HG02852 (cell line): ENCODE measurements around the gene KIF1A.
"Not testable (repeated sequence)": the region's sequence is repeated elsewhere in the genome, so short reads cannot be mapped to it uniquely, and the experiment has no call there.

Experiments
- ATAC-seq: cut with Tn5 transposase; IDR thresholded peaks from one replicate; pipeline ENCODE4 v1.9.1; 2021; ENCODE audit warnings: mild to moderate bottlenecking, moderate library complexity; ENCODE audit not compliant: unreplicated experiment

Gene KIF1A

DNA sequence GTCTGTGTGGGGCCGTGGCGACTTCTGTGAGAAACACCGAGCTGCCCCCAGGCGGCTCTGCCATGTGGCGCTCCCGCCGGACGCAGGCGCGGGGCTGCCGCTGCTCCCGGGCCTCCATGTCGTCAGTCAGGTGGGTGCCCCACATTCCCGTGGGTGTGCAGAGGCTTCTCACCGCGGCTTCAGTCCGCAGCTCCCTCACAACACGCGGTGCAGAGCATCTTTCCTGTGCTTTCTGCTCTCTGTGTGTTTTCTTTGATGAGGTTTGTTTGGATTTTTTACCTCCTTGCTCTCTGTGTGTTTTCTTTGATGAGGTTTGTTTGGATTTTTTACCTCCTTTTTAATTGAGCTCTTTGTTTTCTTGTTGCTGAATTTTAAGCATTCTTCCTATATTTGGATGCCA is 115.4 kb downstream of the KIF1A start:
- no peak for ATAC-seq

DNA sequence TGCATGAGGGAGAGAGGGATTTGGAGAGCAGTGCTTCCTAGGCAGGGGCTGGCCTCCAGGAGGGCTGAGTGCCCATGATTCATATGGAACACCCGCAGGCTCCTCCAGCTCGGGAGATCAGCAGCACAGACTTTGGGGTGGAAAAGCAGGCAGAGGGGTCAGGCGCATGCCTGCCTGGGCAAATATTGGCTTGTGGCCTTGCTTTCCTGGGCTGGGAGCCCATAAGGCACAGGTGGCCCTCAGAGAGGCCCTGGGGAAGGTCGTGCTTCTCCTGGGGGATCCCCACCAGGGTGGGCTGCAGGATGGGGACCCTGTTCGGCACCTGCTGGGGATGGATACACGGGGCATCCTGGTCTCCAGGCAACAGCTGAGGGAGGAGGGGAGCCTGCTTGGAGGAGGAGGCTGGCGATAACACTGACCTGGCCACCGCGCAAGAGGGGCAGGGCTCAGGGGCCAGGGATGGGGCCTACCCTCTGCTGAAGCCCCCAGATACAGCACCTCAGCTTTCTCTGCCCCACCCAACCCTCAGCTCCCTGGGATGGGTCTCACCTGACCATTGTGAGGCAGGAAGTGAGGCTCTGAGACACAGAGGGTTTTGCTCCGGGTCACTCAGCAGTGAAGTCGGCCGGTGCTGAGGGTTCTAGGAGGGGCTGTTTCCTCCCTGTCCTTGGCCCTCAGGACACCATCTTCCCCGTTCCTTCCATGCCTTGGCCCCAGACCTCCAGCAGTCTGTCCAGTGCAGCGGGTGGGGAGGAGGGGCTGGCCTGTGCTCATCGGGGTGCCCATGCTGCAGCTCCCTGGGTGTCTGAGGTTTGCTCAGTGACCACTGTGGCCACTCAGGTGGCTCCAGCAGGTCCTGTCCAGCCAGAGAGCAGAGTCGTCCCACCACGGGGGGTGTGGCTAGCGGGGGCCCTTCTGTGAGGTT is 116.3 kb downstream of the KIF1A start:
- no peak for ATAC-seq

DNA sequence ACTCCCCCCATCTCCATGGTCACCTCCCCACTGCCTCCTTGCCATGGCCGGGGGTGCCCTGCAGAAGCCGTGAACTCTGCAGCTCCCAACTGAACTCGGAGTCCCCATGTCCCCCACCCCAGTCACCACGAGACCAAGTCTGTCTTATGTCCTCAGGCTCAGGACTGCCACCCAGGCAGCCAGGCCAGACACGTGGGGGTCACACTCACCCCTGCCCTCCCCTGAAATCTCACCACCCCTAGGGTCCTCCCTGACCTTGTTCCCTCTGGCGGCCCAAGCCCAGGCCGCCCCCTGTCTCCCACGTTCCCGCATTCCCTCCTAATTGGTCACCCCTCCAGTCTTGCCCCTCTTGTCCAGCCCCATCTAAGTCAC is 117.4 kb downstream of the KIF1A start:
- ATAC-seq: no peak

DNA sequence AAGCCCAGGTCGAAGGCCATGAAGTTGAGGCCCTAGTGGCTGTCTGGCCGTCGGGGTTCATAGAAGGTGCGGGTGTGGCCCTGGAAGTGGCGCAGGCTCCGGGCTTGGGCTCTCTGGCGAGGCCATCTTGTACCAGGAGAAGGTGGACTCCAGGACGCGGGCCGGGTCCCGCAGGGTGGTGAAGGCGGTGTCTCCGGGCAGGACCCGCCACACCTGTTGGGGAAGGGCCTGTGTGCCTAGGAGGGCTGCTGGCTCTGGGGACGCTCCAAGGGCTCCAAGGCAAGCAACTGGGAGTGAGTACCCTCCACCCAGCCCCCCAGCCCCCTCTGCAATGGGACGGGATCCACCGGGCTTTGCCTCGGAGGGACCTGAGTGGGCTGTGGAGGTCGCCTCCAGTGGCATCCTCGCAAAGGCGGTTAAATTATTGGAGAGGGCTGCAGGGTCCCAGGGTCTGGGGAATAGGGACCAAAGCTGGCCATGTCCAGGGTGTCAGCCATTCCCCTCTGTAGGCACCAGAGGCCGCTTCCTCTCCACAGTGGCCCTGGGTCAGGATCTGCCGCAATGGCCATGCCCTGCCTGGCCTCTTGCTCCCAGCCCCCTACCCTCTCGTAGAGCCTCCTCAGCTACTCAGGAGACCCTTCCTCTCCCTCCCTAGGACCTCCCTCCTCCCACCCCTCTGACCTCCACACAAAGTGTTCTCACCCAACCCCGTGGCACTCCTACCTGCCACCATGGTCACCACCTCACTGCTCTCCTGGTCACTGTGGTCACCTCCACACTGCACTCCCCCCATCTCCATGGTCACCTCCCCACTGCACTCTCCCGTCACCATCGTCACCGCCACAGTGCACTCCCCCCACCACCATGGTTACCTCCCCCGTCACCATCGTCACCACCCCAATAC is 118.0 kb downstream of the KIF1A start:
- no peak for ATAC-seq

DNA sequence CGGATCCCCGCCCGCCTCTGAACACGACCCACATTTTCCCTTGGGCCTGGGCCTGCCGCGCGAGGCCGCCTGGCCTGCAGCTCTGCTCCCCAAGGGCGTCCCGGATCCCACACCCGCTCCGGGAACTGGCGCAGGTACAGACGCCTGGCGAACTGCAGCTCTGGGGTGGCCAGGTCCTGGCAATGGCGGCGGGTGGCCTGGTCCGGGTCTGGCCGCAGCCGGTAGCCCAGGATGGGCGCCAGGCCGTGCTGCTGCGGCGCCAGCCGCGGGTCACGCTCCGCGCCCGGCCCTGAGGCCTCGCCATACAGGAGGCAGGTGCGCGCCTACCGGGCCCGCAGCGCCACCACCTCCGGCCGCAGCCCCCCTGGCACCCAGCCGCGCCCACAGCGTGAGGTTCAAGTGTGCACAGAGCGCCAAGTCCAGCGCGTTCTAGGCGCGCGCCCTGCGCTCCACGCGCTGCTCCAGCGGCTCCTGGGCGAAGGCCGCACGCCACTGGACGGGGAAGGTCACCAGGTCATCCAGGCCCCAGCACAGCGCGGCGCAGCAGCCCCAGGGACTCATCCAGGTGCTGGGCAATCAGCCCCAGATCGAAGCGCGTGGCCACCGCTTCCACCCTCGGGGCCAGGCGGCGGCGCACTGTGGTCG is 118.8 kb downstream of the KIF1A start:
- ATAC-seq: no peak

DNA sequence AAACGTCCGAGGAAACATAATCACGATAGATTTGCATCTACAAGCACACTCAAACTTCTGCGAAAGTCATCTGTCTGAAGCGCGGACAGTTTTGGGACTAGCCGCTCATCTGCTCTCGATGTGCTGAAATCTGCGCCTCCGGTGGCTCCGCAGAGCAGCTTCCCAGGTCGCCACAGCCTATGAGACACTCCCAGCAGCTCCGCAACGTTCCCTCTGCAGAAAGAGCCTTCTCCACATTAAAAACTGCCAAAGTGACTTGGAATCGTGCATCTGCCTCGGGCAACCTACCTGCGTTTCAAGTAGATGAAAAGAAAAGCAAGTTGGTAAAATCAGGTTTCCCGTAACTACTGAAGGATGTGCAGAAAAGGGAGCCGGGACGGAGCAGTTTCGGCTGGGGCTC is 119.4 kb downstream of the KIF1A start:
- not testable (repeated sequence) for ATAC-seq

DNA sequence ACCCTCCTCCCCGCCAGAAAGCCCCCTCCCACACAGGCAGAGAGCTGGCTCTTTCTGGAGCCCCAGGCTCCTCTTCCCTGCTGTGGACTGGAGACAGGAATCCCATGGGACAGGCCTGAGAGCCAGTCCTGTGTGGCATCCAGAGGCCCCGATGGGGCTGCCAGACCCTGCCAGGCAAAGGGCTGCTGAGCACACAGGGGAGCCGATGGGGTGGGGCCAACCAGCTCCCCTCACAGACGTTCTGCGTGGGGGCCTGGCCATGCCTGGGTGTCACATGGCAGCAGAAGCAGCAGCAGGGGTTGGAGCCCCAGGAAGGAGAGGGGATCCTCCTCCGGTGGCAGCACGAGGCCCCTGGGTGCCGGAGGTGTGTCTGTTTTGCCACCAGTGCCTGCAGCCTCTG is 120.2 kb downstream of the KIF1A start:
- ATAC-seq: not testable (repeated sequence)

DNA sequence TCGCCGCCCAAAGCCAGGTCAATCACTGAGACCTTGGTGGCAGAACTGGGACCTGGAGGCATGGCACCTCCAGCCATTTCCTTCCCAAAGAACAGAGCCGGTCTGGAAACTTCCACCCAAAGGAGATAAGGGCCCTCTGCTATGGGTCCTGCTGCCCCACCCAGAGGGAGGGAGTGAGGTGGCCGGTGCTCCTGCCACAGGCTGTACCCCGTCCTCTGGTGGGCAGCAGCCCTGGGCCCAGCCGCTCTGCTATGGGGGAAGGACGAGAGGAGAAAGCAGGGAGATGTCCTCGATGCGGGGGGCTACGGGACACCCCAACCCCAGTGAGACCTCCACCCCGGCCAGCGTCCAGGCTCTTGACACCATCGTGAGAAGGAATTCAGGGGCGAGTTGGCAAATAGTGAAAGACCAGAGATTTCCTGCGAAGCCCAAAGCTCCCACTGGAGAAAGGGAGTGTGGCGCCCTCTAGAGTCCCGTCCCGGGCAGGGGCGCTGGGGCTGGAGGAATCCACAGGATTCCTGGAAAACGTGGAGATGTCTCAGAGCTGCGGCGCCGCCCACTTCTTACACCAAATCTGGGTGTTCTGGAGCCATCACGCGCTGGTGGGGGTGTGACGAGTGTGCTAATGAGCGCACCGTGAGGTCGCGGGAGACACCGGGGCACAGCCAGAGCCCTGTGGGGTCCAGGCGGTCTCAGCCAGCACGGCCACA is 121.0 kb downstream of the KIF1A start:
- ATAC-seq: not testable (repeated sequence)

DNA sequence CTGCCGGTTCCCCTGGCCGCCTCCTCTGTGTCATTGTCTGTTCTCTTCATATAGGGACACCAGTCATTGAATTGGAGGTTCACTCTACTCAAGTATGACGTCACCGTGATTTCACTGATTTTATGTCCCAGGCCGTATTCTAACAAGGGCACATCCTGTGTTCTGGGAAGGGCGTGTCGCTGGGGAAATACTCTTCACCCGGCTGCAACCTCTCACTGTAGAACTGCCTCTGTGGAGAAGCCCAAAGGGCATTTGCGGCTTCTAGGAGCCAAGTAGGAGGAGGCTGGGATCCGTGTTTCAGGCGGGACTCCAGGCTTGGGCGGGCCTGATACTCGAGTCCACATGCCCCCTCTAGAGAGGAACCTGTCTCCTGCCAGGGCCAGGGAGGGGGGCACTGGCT is 123.5 kb downstream of the KIF1A start:
- not testable (repeated sequence) for ATAC-seq

DNA sequence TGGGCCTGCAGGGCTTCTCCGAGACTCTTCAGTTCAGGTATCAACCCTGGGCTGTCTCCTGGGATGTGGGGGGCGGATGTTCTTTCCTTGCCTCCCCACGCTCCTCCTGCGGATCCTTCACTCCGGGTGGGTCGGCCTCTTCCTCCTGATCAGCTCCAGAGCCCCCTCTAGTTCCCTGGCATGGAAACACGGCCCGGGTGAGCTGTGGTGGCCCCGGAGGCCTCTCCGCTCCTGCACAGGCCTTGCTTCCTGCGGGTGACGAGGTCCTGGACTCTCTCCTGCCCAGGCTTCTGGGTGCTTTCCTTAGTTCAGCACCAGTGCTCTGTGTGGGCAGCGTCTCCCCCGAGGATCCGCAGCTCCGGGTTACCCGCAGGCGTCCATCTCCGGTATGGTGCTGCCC is 124.4 kb downstream of the KIF1A start:
- ATAC-seq: not testable (repeated sequence)

DNA sequence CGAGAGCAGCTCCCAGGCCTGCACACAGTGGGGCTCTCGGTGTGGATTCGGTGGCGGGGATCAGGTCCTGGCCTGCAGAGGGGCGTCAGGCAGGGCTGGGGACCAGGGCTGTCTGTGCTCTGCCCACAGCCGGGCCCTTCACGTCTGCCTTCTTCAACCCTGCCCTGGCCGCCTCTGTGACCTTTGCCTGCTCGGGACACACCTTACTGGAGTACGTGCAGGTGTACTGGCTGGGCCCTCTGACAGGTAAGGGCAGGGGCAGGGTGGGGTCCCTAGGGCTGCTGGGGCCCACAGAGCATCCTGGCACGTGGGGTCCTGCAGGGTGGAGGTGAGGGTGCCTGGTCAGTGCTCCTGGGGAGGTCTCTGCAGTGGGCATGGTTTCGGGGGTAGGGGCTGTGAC is 125.7 kb downstream of the KIF1A start:
- ATAC-seq: not testable (repeated sequence)

DNA sequence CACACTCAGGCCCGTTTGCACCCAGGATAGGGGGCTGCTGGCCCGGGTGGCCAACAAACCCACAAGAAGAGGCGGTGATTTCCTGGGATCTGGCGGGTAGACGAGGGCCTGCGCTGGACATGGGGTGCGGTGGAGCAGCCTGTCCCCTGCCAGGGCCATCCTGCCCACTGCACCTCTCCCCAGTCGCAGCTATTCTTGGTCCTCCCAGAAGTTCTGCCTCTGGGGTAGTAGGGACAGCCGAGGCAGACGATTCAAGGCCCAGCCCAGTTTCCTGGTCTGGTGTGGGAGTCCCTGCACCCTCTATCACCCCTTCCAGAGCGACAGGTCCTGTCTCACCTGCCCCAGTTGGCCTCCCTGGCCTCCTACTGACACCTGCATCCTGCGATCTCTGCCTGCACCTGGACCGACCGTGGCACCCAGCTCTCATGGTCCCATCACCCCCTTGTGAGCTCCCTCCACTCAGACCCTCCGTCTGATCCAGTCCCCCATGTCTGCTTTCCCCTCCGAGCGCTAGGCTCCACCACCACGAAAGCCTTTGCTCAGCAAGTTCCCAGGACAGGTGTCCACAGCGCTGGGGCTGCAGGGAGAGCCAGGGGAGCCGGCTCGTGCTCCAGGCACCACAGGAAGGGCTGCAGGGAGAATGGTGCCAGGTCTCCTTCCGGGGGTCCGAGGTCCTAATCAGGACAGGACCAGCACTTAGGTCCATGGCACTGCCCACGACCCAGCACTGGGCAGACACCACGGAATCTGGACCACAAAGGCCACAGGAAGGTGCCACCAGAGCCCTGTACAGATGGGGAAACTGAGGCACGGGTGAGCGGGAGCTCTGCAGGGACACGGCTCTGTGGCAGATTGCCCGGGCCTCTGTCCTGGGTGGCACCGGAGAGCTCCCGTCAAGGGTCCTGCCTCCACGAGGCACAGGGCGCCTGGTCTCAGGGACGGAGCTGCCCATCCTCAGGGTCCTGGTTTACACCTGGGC is 127.1 kb downstream of the KIF1A start:
- not testable (repeated sequence) for ATAC-seq

DNA sequence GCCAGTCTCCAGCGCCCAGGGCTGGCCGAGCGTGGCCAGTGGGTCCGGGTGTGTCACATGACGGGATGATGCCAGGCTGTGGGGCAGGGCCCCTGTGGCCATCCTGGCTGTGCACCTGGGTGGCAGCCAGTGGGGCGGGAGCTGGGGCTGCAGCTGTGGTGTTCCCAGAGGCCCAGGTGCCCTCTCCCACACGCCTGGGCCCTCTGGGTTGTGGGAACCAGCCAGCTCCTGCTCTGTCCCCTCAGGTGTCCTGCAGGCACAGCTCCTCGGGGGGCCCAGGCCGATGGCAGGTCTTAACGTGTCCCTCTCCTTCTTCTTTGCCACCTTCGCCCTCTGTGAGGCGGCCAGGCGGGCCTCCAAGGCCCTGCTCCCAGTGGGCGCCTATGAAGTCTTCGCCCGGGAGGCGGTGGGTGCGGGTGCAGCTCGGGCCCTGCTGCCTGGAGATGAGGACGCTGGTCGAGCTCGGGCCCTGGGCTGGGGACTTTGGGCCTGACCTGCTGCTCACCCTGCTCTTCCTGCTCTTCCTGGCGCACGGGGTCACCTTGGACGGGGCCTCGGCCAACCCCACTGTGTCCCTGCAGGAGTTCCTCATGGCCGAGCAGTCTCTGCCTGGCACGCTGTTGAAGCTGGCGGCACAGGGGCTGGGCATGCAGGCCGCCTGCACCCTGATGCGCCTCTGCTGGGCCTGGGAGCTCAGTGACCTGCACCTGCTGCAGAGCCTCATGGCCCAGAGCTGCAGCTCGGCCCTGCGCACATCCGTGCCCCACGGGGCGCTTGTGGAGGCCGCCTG is 128.2 kb downstream of the KIF1A start, which contains the start of gene AQP12A:
Gene AQP12A, plus strand, starts transcription at position 236 of the 790 bp plus-strand sequence. Its CDS starts 48 bp downstream, at position 284.
- not testable (repeated sequence) for ATAC-seq

DNA sequence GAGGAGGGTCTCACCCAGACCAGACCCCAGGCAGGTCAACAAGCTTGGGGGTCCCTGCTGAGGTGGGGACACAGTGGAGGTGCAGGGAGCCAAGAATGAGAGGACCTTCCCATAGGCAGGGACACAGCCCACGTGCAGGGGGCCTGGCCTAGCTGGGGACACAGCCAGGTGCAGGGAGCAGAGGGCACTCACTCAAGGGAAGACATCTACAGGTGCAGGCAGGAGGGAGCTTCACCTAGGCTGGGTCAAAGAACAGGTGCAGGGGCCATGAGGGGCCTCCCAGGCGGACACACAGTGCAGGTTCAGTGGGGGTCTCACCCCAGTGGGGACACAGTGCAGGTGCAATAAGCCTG is 129.0 kb downstream of the KIF1A start:
- ATAC-seq: not testable (repeated sequence)

DNA sequence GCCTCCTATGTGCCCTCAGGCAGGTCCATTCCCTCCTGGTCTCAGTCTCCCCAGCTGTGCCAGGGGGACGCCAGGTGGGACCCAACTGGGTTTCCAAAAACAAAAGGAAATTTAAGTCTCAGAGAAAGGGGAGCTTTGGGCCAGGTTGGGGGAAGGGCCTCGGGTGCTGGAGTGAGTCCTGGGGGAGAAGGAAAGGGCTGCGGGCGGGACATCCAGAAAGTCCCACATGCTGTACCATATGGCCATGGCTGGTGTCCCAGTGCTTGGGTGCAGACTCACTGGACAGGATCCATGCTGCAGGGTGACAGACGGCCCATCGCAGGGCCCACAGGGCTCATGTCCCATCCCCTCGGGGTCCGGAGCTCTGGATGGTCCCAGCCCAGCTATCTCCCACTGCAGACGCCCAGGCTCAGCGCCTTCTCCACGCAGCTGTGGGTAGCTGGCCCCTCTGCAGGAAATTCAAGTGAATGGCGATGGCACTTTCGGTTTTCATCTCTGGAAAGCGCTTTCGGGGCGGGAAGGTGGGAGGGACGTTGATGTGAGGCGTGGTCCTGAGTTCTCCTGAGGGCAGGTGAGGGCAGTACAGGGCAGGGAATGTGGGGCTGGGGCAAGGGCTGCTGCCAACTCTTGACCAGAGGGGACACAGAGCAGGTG is 129.5 kb downstream of the KIF1A start:
- ATAC-seq: not testable (repeated sequence)

DNA sequence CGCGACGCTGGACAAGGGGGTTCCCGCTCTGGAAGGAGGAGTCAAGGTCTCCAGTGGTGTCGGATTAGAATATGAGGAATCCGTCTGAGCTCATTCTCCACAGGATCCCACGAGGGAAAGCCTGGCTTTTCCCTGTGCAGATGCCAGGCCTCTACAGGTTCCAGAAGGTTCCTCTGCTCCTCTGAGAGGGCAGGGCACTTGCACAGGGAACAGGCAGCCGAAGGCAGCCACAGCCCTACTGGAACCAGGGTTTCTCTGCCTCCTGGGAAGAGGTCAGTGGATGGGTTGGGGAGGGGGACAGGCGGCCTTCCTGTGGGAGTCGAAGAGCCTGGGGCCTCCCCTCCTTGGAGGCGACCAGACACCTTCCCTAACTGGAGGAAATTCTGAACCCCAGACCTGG is 130.0 kb downstream of the KIF1A start:
- ATAC-seq: no peak

DNA sequence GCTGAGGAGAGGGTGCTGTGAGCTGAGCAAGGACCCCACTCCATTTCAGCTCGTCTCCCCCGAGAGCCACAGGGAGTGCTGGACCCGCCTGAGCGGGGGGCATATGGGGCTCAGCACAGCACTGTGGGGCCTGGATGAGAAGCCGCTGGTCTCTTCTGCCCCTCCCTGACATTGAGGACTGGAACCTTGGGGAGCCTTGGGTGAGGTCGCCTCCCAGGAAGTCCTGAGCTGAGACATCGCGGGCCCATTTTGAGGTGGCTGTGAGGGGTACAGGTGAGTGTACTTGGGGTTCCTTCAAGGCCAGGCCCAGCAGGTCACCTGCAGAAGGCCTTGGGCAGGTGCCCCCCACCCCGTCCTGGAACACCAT is 131.5 kb downstream of the KIF1A start:
- ATAC-seq: no peak
